HL-60 (cell line): ENCODE measurements around the gene GPR107.

Source experiments
- CTCF ChIP-seq: IDR thresholded peaks from one replicate; pipeline ENCODE4 v1.5.1; 2011; ENCODE audit warnings: low read length, control low read depth, inconsistent platforms; ENCODE audit not compliant: insufficient read depth
- GABPA ChIP-seq: IDR thresholded peaks from 2 replicates; pipeline ENCODE4 v1.6.1; 2012; ENCODE audit warnings: low read depth
- POLR2AphosphoS5 ChIP-seq: IDR thresholded peaks from 2 replicates; pipeline ENCODE4 v1.6.1; 2012; ENCODE audit warnings: low read depth
- SPI1 ChIP-seq: IDR thresholded peaks from 2 replicates; pipeline ENCODE4 v1.6.1; 2012; ENCODE audit warnings: low read depth, mild to moderate bottlenecking, borderline replicate concordance
- TF ChIP-seq, protein P1 (sequence below): IDR thresholded peaks from 2 replicates; pipeline ENCODE4 v1.6.1; 2012; ENCODE audit warnings: low read depth; ENCODE audit not compliant: insufficient replicate concordance

- peak; percentile 72 for TF ChIP-seq SPI1
- no peak for TF ChIP-seq CTCF
- TF ChIP-seq, protein P1, sequence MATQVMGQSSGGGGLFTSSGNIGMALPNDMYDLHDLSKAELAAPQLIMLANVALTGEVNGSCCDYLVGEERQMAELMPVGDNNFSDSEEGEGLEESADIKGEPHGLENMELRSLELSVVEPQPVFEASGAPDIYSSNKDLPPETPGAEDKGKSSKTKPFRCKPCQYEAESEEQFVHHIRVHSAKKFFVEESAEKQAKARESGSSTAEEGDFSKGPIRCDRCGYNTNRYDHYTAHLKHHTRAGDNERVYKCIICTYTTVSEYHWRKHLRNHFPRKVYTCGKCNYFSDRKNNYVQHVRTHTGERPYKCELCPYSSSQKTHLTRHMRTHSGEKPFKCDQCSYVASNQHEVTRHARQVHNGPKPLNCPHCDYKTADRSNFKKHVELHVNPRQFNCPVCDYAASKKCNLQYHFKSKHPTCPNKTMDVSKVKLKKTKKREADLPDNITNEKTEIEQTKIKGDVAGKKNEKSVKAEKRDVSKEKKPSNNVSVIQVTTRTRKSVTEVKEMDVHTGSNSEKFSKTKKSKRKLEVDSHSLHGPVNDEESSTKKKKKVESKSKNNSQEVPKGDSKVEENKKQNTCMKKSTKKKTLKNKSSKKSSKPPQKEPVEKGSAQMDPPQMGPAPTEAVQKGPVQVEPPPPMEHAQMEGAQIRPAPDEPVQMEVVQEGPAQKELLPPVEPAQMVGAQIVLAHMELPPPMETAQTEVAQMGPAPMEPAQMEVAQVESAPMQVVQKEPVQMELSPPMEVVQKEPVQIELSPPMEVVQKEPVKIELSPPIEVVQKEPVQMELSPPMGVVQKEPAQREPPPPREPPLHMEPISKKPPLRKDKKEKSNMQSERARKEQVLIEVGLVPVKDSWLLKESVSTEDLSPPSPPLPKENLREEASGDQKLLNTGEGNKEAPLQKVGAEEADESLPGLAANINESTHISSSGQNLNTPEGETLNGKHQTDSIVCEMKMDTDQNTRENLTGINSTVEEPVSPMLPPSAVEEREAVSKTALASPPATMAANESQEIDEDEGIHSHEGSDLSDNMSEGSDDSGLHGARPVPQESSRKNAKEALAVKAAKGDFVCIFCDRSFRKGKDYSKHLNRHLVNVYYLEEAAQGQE, result no peak
- TF ChIP-seq GABPA, result peak; percentile 79
- TF ChIP-seq POLR2AphosphoS5, result peak; percentile 46; the same call in 1 of the 2 replicates
Observed at GRCh38 chr9:130053504-130054324, at the start of gene GPR107.
